Liver (tissue), 9 donors: Measurements from ENCODE around the gene LYSMD2. TPM values are rescaled to one million over a fixed set of nuclear protein-coding genes. Genes with fewer than 3 reads are reported as not detected.

ENCODE experiments used
- DNase-seq: peaks from one replicate; pipeline ENCODE4 v3.0.0-alpha.2; 2017; ENCODE audit warnings: low spot score
- H3K27ac ChIP-seq, 2 donors: one replicate each; pipeline ENCODE4 v1.7.0; 2013; ENCODE audit warnings: inconsistent platforms in 2 of 2, low read length in 2 of 2, control low read depth in 1 of 2, low read depth in 1 of 2, mild to moderate bottlenecking in 1 of 2
- H3K27me3 ChIP-seq, 4 donors: one replicate each; pipeline versions ENCODE4 v1.6.1 to v1.7.0; 2013; ENCODE audit warnings: low read length in 3 of 4, inconsistent platforms in 1 of 4, mild to moderate bottlenecking in 1 of 4, moderate library complexity in 1 of 4; ENCODE audit not compliant: control insufficient read depth in 4 of 4, insufficient read depth in 4 of 4
- H3K36me3 ChIP-seq, 4 donors: one replicate each; pipeline versions ENCODE4 v1.6.1 to v1.7.0; 2013; ENCODE audit warnings: low read length in 3 of 4, mild to moderate bottlenecking in 3 of 4, low read depth in 1 of 4, moderate library complexity in 1 of 4; ENCODE audit not compliant: control insufficient read depth in 4 of 4, insufficient read depth in 3 of 4
- H3K4me1 ChIP-seq, 4 donors: one replicate each; pipeline versions ENCODE4 v1.6.1 to v1.7.0; 2013; ENCODE audit warnings: low read length in 3 of 4, mild to moderate bottlenecking in 3 of 4, moderate library complexity in 1 of 4; ENCODE audit not compliant: control insufficient read depth in 4 of 4, insufficient read depth in 4 of 4
- H3K4me3 ChIP-seq, 3 donors: one replicate each; pipeline versions ENCODE4 v1.6.1 to v1.7.0; 2013; ENCODE audit warnings: low read length in 3 of 3, control low read depth in 1 of 3, low read depth in 1 of 3, mild to moderate bottlenecking in 1 of 3
- H3K9ac ChIP-seq, 2 donors: one replicate each; pipeline ENCODE4 v1.7.0; 2013; ENCODE audit warnings: low read length in 2 of 2, mild to moderate bottlenecking in 2 of 2, moderate library complexity in 2 of 2, control low read depth in 1 of 2, low read depth in 1 of 2
- H3K9me3 ChIP-seq, 4 donors: one replicate each; pipeline versions ENCODE4 v1.6.1 to v1.7.0; 2013; ENCODE audit warnings: low read length in 3 of 4; ENCODE audit not compliant: control insufficient read depth in 4 of 4
- FOXA1 ChIP-seq: IDR thresholded peaks from 2 replicates; pipeline ENCODE4 v1.6.1; 2016; ENCODE audit warnings: antibody characterized with exemption
- FOXA2 ChIP-seq: IDR thresholded peaks from 2 replicates; pipeline ENCODE4 v1.6.1; 2016; ENCODE audit warnings: antibody characterized with exemption
- GABPA ChIP-seq, 2 donors: IDR thresholded peaks in 1 of 2; conservative IDR thresholded peaks in 1 of 2; 2 replicates each; pipeline ENCODE4 v1.6.1; 2016; ENCODE audit warnings: antibody characterized with exemption in 2 of 2, mild to moderate bottlenecking in 1 of 2, moderate library complexity in 1 of 2
- HNF4A ChIP-seq, 2 donors: conservative IDR thresholded peaks; 2 replicates each; pipeline ENCODE4 v1.6.1; 2016; ENCODE audit warnings: antibody characterized with exemption in 2 of 2, mild to moderate bottlenecking in 2 of 2
- JUND ChIP-seq, 2 donors: IDR thresholded peaks; 2 replicates each; pipeline ENCODE4 v1.6.1; 2016; ENCODE audit warnings: antibody characterized with exemption in 2 of 2
- RAD21 ChIP-seq, 2 donors: IDR thresholded peaks; 2 replicates each; pipeline ENCODE4 v1.6.1; 2016; ENCODE audit warnings: antibody characterized with exemption in 2 of 2, mild to moderate bottlenecking in 2 of 2
- SP1 ChIP-seq: IDR thresholded peaks from 2 replicates; pipeline ENCODE4 v1.6.1; 2018; ENCODE audit warnings: antibody characterized with exemption, mild to moderate bottlenecking
- TAF1 ChIP-seq: conservative IDR thresholded peaks from 2 replicates; pipeline ENCODE4 v1.6.1; 2016; ENCODE audit warnings: antibody characterized with exemption, mild to moderate bottlenecking
- YY1 ChIP-seq: IDR thresholded peaks from 2 replicates; pipeline ENCODE4 v1.6.1; 2016; ENCODE audit warnings: antibody characterized with exemption, mild to moderate bottlenecking
- ZBTB33 ChIP-seq: IDR thresholded peaks from 2 replicates; pipeline ENCODE4 v1.6.1; 2016; ENCODE audit warnings: antibody characterized with exemption
- WGBS: extraction: QIAGEN DNeasy Blood & Tissue Kit; methylation state at CpG from one replicate; pipeline ENCODE4 v1.1.7; 2013; 5-methylcytosine and 5-hydroxymethylcytosine counted together
- polyA plus RNA-seq, 2 donors: library from polyadenylated mRNA; stranded (reverse) in 1 of 2; unstranded in 1 of 2; fragments of 200-250 nt in 1 of 2; fragments of >200 nt in 1 of 2; fragmentation: Nextera tagmentation in 1 of 2; extraction: Ambion mirVana in 1 of 2; gene quantifications; one replicate each; pipeline versions ENCODE4 v1.2.1 to v1.2.3, GENCODE V29; 2013 to 2015
- total RNA-seq, 2 donors: library from RNA; depleted of rRNA; stranded (reverse); fragments of >200 nt; gene quantifications; one replicate each; pipeline ENCODE4 v1.2.3, GENCODE V29; 2014
- TF ChIP-seq, protein P1 (sequence below): IDR thresholded peaks from 2 replicates; pipeline ENCODE4 v1.6.1; 2016; ENCODE audit warnings: antibody characterized with exemption
- TF ChIP-seq, protein P2 (sequence below): fragments of 150-350 bp; IDR thresholded peaks from 2 replicates; pipeline ENCODE4 v1.5.1; 2017; ENCODE audit warnings: improper control_type of control experiment, low read depth, low read length; ENCODE audit not compliant: missing input control
- TF ChIP-seq, protein P3 (sequence below): IDR thresholded peaks from 2 replicates; pipeline ENCODE4 v1.6.1; 2016; ENCODE audit warnings: antibody characterized with exemption
- donor health status: healthy.
- donor health status: healthy.
- donor health status: healthy.
- donor health status: healthy.
- donor health status: healthy.

Gene LYSMD2
- total and polyA plus RNA-seq, 4 donors = 5.2 to 9.4 (median 6.5) TPM

- TF ChIP-seq YY1 = no peak
- no peak for TF ChIP-seq HNF4A (conservative IDR thresholded peaks at IDR 0.05)
Measured at GRCh38 chr15:51783967-51784366, 46.5 kb upstream of the LYSMD2 start (continued).

- H3K4me1 ChIP-seq = no peaks in the 10 kb centered on the region
- no peak overlapping the region for H3K4me3 ChIP-seq
- no peaks in the 10 kb centered on the region for H3K9me3 ChIP-seq
- H3K9ac ChIP-seq = no peak overlapping the region
- no peak for DNase-seq
- no peak overlapping the region for H3K27ac ChIP-seq
- no peaks in the 10 kb centered on the region for H3K36me3 ChIP-seq
- 69% methylated on average over 7 of the region's 7 CpGs for WGBS
- TF ChIP-seq FOXA2 (no peak), YY1 (no peak), RAD21 (IDR thresholded peaks at IDR 0.05) (peak; percentile 87 to 89), JUND (IDR thresholded peaks at IDR 0.05) (no peak), HNF4A (conservative IDR thresholded peaks at IDR 0.05) (no peak), TAF1 (no peak), GABPA (IDR thresholded peaks at IDR 0.05 in 1 of 2, conservative IDR thresholded peaks at IDR 0.05 in 1 of 2) (no peak), FOXA1 (no peak)
- TF ChIP-seq, protein P1, sequence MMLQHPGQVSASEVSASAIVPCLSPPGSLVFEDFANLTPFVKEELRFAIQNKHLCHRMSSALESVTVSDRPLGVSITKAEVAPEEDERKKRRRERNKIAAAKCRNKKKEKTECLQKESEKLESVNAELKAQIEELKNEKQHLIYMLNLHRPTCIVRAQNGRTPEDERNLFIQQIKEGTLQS = no peak
- TF ChIP-seq, protein P2, sequence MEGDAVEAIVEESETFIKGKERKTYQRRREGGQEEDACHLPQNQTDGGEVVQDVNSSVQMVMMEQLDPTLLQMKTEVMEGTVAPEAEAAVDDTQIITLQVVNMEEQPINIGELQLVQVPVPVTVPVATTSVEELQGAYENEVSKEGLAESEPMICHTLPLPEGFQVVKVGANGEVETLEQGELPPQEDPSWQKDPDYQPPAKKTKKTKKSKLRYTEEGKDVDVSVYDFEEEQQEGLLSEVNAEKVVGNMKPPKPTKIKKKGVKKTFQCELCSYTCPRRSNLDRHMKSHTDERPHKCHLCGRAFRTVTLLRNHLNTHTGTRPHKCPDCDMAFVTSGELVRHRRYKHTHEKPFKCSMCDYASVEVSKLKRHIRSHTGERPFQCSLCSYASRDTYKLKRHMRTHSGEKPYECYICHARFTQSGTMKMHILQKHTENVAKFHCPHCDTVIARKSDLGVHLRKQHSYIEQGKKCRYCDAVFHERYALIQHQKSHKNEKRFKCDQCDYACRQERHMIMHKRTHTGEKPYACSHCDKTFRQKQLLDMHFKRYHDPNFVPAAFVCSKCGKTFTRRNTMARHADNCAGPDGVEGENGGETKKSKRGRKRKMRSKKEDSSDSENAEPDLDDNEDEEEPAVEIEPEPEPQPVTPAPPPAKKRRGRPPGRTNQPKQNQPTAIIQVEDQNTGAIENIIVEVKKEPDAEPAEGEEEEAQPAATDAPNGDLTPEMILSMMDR = peak; percentile 58
- no peaks in the 10 kb centered on the region for H3K27me3 ChIP-seq
Measured at GRCh38 chr15:51782357-51782896, 45.0 kb upstream of the LYSMD2 start.

- H3K9me3 ChIP-seq = no peaks in the 10 kb centered on the region
- no peaks in the 10 kb centered on the region for H3K27me3 ChIP-seq
- TF ChIP-seq, protein P2 = no peak
- TF ChIP-seq FOXA2 (no peak), SP1 (no peak)
- peaks cover 0 to 5% (median 4%) of the 10 kb centered on the region in 4 donors for H3K4me1 ChIP-seq
- no peak for DNase-seq
- no peak overlapping the region for H3K27ac ChIP-seq
- H3K4me3 ChIP-seq = no peak overlapping the region
- 74% methylated on average over 2 of the region's 2 CpGs for WGBS
- no peaks in the 10 kb centered on the region for H3K36me3 ChIP-seq
- H3K9ac ChIP-seq = no peak overlapping the region
Measured at GRCh38 chr15:51781506-51781905, 44.1 kb upstream of the LYSMD2 start.

GRCh38 chr15:51780636-51781035 lies 43.2 kb upstream of the LYSMD2 start:
- DNase-seq = no peak
- Histone ChIP-seq H3K4me1 (peaks cover 0 to 10% (median 6%) of the 10 kb centered on the region in 4 donors), H3K27me3 (no peaks in the 10 kb centered on the region), H3K9me3 (no peaks in the 10 kb centered on the region), H3K4me3 (no peak overlapping the region), H3K27ac (no peak overlapping the region), H3K36me3 (no peaks in the 10 kb centered on the region), H3K9ac (no peak overlapping the region)
- TF ChIP-seq SP1 (no peak), RAD21 (IDR thresholded peaks at IDR 0.05) (no peak), JUND (IDR thresholded peaks at IDR 0.05) (no peak), ZBTB33 (no peak), FOXA1 (no peak)
- TF ChIP-seq, protein P2 = no peak
- TF ChIP-seq, protein P3, sequence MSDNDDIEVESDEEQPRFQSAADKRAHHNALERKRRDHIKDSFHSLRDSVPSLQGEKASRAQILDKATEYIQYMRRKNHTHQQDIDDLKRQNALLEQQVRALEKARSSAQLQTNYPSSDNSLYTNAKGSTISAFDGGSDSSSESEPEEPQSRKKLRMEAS = no peak
- TF ChIP-seq, protein P1 = no peak
- 44% methylated on average over 1 of the region's 1 CpG for WGBS
